HG03064 (cell line): ENCODE data around the gene TMEM62.
A peak's percentile ranks its signal among the peaks of the same experiment; 100 is the strongest.
"Not testable (repeated sequence)": the region's sequence is repeated elsewhere in the genome, so short reads cannot be mapped to it uniquely, and the experiment has no call there.

ENCODE experiments used
- ATAC-seq: cut with Tn5 transposase; IDR thresholded peaks from one replicate; pipeline ENCODE4 v1.9.1; 2021; ENCODE audit warnings: low read depth; ENCODE audit not compliant: unreplicated experiment

TMEM62 gene

DNA sequence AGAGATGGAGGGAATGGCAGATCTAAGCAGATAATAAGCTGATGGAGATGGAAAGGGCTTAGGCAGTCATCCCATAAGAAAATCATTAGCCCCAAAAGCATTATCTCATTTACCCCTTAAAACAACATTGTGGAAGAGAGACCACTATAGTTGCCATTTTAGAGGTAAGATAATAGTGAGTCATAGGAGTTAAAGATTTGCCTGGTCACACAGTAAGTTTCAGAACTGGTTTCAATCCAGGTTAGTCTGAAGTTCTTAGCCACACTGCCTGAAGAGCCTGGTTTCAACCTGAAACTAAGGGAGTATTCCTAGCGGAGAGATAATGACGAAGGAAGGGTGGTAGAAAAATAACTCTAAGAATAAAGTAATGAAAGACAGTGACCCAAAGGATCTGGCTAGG is 14.6 kb upstream of the TMEM62 start:
- ATAC-seq = no peak

DNA sequence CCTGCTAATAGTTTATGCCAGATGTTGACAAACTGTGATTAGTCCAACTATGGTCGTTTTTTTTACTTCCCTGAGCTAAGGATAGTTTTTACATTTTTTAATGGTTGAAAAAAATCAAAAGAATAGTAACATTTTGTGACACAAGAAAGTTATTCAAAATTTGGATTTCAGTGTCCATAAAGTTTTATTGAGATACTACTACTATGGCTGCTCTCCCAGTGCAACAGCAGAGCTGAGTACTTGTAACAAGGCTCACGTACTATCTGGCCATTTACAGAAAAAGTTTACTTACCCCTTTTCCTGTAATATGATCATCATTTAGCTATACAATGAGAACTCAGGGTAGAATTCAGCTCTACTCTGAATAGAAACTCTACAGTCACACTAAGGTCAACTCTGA is 11.5 kb upstream of the TMEM62 start:
- no peak for ATAC-seq

DNA sequence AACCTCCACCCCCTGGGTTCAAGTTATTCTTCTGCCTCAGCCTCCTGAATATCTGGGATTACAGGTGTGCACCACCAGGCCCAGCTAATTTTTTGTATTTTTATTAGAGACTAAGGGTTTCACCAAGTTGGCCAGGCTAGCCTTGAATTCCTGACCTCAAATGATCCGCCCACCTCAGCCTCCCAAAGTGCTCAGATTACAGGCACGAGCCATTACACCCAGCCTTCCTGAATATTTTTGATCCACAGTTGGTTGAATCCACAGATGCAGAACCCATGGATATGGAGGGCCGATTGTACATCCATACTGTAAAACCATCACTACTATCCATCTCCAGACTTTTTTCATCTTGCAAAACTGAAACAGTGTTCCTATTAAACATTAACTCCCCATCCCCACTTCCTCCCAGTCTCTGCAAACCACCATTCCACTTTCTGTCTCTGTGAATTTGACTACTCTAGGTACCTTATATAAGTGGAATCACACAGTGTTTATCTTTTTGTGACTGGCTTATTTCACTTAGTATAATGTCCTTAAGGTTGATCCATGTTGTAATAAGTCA is 8.2 kb upstream of the TMEM62 start:
- no peak for ATAC-seq

DNA sequence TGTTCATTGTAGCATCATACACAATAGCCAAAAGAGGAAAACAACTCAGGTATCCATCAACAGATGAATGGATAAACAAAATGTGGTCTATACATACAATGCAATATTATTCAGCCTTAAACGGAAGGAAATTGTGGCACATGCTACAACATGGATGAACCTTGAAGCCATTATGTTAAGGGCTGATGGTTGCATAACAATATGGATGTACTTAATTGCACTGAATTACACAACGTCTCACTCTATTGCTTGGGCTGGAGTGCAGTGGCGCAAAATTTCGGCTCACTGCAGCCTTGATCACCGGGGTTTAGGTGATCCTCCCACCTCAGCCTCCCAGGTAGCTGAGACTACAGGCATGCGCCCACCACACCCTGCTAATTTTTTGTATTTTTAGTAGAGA is 7.0 kb upstream of the TMEM62 start:
- no peak for ATAC-seq

DNA sequence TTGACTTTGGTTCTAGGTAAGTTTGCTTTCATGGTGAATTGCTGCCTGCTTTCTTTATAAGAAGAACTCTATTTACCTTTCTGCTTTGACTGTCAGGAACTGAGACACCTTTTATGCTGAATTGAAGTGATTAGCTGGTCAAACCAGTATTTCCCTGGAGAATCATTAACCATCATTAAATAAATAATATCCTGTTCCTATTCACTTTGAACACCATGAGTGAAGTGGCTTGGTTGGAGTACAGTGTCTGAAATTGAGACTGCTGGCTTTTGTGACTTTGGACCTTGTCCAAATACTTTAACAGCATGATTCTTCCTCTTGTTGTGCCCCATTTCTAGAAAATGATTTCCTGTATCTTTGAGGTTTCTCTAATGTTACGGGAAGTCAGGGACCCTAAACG is 5.6 kb upstream of the TMEM62 start:
- ATAC-seq = no peak

DNA sequence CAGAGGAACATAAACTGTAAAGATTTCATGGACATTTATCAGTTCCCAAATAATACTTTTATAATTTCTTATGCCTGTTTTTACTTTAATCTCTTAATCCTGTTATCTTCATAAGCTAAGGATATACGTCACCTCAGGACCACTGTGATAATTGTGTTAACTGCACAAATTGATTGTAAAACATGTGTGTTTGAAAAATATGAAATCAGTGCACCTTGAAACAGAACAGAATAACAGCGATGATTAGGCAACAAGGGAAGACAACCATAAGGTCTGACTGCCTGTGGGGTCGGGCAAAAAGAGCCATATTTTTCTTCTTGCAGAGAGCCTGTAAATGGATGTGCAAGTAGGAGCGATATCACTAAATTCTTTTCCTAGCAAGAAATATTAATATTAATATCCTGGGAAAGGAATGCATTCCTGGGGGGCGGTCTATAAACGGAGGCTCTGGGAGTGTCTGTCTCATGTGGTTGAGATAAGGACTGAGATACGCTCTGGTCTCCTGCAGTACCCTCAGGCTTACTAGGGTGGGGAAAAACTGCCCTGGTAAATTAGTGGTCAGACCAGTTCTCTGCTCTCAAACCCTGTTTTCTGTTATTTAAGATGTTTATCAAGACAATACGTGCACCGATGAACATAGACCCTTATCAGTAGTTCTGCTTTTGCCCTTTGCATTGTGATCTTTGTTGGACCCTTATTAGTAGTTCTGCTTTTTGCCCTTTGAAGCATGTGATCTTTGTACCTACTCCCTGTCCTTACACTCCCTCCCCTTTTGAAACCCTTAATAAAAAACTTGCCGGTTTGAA is 5.0 kb upstream of the TMEM62 start:
- not testable (repeated sequence) for ATAC-seq

DNA sequence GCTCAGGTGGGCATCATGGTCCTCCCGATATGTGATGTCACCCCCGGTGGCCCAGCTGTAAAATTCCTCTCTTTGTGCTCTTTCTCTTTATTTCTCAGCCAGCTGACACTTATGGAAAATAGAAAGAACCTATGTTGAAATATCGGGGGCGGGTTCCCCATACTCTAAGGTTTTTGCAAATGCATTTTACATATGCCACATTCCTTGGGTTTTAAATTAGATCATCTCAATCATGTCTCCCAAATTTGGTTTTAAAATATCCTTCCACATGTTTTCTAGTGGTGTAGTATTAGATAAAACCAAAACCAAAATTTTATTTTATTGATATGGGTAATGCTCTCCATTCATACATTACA is 4.4 kb upstream of the TMEM62 start:
- ATAC-seq = no peak

DNA sequence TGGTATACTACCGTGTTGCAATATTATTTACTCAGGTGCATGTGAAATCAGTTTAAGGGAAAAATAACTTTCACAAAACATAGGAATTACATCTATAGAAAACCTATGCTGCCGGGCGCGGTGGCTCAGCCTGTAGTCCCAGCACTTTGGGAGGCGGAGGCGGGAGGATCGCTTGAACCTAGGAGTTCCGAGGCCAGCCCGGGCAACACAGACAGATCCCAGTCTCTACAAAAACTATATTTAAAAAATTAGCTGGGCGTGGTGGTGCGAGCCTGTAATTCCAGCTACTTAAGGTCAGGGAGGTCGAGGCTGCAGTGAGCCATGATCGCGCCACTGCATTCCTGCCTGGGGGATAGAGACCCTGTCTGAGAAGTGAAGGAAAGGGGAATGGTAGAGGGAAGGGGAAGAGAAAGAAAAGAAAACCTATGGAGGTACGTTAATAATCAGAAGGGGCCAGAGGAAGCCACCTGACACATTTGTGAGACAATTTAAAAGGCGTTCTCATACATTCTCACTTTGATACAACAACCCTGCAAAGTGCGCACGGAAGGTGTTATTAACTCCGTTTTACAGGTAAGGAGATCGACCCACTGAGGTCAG is 456 bp upstream of the TMEM62 start:
- ATAC-seq = no peak

DNA sequence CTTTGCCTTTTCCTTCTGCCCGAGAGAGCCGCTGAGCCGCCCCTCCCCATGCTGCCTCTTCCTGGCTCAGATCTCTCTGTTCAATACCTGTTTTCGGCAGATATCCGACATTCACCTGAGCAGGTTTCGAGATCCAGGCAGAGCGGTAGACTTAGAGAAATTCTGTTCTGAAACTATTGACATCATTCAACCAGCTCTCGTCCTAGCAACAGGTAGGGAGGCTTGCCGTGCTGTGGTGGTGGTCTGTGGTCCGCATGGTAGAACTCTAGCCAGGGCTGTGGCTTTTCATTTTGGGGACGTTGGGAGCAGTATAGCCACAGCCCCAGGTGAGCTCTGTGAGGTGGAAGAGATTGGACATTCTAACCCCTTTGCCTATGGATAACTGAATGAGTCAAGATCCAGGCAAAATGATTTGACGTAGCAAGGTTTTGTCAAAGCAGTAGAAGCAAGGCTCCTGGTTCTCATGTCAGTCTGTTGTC is 810 bp downstream of the TMEM62 start:
- ATAC-seq = peak; percentile 17

DNA sequence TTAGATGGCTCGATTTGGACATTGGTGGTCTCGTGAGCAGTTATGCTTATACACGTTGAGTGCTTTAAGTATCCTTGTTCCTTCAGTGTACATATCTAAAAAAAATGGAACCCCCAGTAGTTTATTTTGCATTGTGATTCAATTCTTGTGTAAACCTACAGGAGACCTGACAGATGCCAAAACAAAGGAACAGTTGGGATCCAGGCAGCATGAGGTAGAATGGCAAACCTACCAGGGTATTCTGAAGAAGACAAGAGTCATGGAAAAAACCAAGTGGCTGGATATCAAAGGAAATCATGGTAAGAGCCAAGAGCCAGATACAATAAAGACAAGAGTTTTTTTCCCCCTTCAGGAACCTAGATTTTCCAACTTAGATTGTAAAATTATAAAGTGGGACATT is 2.0 kb downstream of the TMEM62 start:
- ATAC-seq = no peak

DNA sequence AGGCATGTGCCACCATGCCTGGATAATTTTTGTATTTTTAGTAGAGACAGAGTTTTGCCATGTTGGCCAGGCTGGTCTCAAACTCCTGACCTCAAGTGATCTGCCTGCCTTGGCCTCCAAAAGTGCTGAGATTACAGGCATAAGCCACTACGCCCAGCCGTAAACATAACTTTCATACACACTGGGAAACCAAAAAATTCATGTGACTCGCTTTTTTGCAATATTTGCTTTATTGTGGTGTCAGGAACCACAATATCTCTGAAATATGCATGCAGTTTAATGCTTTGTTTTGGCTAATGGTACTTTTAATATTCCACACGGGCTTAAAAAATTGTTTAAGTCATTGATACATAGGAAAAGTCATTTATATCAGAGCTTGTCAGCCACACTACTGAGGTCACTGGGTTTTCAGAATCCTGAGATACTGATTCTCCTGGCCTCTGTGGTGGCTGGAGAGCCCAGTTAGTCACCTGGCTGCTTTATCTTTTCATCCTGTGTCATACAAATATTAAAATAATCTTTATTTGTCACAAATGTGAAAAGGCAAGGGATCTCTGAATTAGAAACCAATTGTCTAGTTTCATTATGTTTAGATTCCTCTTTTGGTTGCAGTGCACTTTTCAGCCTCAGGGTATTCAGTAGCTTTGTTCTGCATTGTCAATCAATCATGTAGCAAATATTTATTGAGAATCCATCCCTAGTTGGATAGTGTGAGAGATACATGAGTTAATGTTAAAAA is 10.0 kb downstream of the TMEM62 start:
- no peak for ATAC-seq

DNA sequence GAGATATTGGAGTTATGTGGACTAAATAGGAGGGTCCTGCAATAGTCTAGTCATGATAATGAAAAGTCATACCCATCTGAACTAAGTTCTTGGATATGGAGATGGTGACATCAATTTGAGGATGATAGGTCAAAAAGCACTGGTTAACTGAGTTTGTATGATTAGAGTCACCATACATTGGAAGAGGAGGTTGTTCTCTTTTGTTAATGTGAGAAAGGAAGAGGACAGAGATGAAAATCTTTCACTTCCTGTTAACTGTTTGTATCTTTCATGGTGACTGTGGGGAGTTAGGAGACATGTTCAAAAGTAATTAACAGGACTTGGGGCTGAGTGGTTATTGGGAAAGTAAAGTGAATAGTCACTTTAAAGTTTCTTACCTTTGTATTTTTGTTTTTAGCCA is 11.1 kb downstream of the TMEM62 start:
- ATAC-seq = no peak

DNA sequence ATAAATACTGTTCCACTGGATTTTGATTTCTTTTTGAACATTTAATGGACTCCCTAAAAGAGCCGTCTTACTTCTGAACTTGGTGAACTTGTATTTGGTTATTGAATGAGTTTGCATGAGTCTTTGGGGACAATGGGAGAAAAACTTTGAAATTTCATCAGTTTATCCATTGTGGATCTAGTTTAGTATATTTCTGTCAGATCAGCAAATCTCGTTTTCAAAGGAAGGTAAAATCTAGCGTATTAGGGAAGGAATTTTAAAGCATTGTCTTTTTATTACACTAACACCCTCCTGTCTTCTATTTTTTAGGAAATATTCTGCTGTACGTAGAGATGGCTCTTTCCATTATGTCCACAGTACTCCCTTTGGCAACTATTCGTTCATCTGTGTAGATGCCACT is 12.8 kb downstream of the TMEM62 start:
- ATAC-seq = no peak

DNA sequence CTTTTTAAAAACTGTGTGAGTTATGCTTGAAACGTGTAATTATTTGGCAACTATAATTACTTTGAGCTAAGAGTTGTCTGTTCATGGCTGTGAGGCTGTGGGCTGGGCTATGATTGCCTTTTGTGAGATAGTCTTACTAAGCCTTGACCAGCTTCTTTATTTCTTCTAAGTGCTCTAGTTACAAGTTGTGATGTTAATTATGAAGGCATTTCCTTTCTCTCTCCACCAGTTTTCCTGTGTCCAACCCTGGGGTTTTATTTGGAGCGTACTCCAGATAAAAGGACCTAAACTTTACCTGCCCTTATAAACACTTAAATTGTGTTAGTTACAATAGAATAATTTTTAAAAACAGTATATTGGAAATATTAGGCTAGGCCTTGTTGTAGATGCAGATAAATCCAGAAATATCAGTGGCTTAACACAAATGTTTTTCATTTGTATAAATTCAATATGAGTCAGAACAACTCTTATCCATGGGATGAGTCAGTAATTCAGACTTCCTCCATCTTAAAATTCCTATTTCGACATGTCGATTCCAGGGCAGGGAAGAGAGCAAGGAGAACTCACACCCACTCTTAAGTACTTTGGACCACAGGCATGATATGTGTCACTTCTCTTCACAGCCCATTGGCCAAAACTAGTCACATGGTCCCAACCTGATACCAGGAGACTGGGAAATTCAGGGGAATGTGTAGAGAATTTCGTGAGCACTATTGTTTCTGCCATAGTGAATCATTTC is 17.0 kb downstream of the TMEM62 start:
- no peak for ATAC-seq

DNA sequence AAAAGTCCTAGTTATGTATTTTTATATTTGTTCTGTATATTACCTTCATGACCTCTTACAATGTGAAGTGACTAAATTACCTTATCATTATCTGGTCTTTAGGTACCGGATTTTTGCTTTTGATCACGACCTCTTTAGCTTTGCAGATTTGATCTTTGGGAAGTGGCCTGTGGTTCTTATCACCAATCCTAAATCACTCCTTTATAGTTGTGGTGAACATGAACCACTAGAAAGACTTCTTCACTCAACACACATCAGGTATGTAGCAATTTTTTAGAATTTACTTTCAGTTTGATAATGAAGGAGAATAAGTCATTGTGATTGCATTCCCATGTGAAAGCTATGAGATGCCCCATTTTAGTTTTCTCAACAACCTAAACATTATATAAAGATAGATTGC is 18.3 kb downstream of the TMEM62 start:
- ATAC-seq = no peak

DNA sequence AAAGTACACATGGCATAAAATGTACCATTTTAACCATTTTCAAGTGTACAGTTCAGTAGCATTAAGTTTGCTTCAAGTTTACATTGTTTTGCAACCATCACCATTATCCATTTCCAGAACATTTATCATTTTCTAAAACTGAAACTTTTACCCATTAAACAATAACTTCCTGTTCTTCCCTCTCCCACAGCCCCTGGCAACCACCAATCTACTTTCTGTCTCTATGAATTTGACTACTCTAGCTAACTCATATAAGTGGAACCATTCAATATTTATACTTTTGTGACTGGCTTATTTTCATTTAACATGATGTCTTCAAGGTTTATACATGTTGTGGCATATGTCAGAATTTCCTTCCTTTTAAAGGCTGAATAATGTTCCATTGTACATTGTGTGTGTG is 19.9 kb downstream of the TMEM62 start:
- no peak for ATAC-seq

DNA sequence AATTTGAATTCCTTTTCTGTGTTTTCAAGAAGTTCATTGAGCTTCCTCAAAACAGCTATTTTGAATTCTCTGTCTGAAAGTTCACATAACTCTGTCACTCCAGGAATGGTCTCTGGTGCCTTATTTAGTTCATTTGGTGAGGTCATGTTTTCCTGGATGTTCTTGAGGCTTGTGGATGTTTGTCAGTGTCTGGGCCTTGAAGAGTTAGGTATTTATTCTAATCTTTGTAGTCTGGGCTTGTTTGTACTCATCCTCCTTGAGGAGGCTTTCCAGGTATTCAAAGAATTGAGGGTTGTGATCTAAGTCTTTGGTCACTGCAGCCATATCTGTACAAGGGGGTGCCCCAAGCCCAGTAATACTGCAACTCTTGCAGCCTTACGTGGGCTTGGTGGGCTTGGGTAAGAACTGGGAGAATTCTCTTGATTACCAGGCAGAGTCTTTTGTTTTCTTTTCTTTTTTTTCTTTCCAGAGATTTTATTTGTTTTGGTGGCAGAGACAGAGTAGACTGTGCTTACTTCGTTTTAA is 32.5 kb downstream of the TMEM62 start:
- no peak for ATAC-seq

DNA sequence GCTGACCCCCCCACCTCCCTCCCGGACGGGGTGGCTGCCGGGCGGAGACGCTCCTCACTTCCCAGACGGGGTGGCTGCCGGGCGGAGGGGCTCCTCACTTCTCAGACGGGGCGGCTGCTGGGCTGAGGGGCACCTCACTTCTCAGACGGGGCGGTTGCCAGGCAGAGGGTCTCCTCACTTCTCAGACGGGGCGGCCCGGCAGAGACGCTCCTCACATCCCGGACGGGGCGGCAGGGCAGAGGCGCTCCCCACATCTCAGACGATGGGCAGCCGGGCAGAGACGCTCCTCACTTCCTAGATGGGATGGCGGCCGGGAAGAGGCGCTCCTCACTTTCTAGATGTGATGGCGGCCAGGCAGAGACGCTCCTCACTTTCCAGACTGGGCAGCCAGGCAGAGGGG is 33.9 kb downstream of the TMEM62 start:
- not testable (repeated sequence) for ATAC-seq

DNA sequence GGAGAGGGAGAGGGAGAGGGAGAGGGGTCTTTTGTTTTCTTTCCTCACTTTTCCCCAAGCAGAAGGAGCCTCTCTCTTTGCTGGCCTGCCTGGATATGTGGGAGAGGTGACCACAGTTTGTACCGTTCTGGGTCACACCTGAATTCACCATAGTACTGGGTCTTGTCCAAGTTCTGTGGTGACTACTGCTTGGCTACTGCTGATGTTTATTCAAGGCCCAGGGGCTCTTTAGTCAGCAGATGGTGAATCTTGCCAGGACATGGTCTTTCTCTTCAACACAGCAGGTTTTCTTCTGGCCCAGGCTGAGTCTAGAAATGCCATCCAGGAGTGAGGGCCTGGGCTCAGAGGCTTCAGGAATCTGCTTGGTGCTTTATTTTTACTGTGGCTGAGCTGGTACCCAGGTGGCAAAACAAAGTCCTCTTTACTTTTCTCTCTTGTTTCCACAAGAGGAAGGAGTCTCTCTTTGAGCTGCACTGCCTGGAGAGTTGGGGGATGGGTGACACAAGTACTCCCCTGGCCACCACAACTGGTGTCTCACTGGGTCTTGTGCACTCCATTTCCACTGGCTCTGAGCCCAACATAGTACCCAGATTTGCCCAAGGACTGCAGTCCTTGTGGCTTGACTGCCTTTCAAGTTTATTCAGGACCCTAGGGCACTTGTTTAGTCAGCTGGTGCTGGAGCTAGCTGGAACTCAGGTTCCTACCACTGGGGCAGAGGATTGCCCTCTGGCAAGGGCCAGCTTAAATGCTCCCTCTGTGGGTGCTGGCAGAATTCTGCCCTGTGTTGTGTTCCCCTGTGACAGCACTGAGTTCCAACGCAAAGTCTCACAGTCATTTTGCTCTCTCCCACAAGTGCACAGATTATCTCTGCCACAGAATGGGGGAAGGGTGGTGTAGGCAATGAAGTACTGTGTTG is 35.1 kb downstream of the TMEM62 start:
- no peak for ATAC-seq
